Activated T-helper 17 cell treated with anti-CD3 and anti-CD28 coated beads, Interleukin-2, amount 50 U/mL, for 72 hours (primary cell): Measurements from ENCODE around the gene FBXO36. TPM values are rescaled to one million over a fixed set of nuclear protein-coding genes. Genes with fewer than 3 reads are reported as not detected.
A peak's percentile ranks its signal among the peaks of the same experiment; 100 is the strongest.
"Not testable (repeated sequence)": the region's sequence is repeated elsewhere in the genome, so short reads cannot be mapped to it uniquely, and the experiment has no call there.

Experiments used
- ATAC-seq: fragments of 150-1000 bp; cut with Tn5 transposase; replicated peaks from 2 replicates; pipeline ENCODE4 v1.10.0; 2021; ENCODE audit warnings: mild to moderate bottlenecking, moderate library complexity
- H3K27ac Mint-ChIP-seq: one replicate; pipeline ENCODE4 v1.8.0; 2022; ENCODE audit warnings: mixed read lengths
- H3K27me3 Mint-ChIP-seq: one replicate; pipeline ENCODE4 v1.8.0; 2022; ENCODE audit warnings: mixed read lengths
- H3K36me3 Mint-ChIP-seq: one replicate; pipeline ENCODE4 v1.8.0; 2022; ENCODE audit warnings: low read depth, mild to moderate bottlenecking, mixed read lengths
- H3K4me1 Mint-ChIP-seq: one replicate; pipeline ENCODE4 v1.8.0; 2022; ENCODE audit warnings: mixed read lengths
- H3K4me3 Mint-ChIP-seq: one replicate; pipeline ENCODE4 v1.8.0; 2022; ENCODE audit warnings: mild to moderate bottlenecking, mixed read lengths
- H3K9me3 Mint-ChIP-seq: one replicate; pipeline ENCODE4 v1.8.0; 2022; ENCODE audit warnings: mixed read lengths
- total RNA-seq, 2 donors: library from RNA; stranded (reverse); gene quantifications; one replicate each; pipeline ENCODE4 v1.2.3, GENCODE V29; 2022

FBXO36 gene
- total RNA-seq, 2 donors from 2014 or later: 0.37 to 0.67 TPM

DNA sequence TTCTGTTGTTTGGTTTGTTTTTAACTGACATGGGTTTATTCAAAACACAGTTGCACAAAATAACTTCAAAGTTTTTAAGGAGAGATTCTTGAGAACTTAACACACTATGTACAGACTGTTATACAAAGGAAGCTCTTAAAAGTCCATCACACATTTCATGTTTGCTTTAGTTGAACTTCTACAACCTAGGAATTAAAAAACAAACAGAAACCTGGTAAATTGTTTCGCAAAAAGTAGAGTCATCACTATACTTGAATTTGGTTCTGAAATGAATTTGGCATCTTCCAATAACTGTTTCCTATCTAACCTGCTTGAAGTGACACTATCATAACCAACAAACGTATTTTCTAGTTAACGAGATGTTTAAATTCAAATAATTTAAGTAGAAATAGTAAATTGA is 22.3 kb upstream of the FBXO36 start:
- Mint-ChIP-seq H3K27ac (peak overlapping the region; percentile 66), H3K4me1 (peaks cover 37% of the 10 kb centered on the region), H3K36me3 (peaks cover 65% of the 10 kb centered on the region), H3K9me3 (no peaks in the 10 kb centered on the region), H3K27me3 (no peaks in the 10 kb centered on the region), H3K4me3 (peak overlapping the region; percentile 39)
- peak; percentile 85 for ATAC-seq

DNA sequence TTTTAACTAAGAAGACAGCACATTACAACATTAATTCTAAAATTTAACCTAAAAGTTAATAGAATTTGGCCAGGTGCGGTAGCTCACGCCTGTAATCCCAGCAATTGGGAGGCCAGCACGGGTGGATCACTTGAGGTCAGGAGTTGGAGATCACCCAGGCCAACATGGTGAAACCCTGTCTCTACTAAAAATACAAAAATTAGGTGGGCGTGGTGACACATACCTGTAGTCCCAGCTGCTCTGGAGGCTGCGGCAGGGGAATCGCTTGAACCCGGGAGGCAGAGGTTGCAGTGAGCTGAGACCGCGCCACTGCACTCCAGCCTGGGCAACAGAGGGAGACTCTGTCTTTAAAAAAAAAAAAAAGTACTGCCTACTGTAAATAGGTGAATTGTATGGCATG is 21.8 kb upstream of the FBXO36 start:
- ATAC-seq: peak; percentile 75
- H3K27ac Mint-ChIP-seq, H3K27me3 Mint-ChIP-seq, H3K9me3 Mint-ChIP-seq: not testable (repeated sequence)
- Mint-ChIP-seq H3K4me1 (peaks cover 39% of the 10 kb centered on the region), H3K4me3 (peak overlapping the region; percentile 39), H3K36me3 (peaks cover 70% of the 10 kb centered on the region)

GRCh38 chr2:229901819-229902218 is 20.5 kb upstream of the FBXO36 start:
- H3K4me1 Mint-ChIP-seq: peaks cover 40% of the 10 kb centered on the region
- H3K36me3 Mint-ChIP-seq: peaks cover 77% of the 10 kb centered on the region
- no peak overlapping the region for H3K4me3 Mint-ChIP-seq
- no peak for ATAC-seq
- no peaks in the 10 kb centered on the region for H3K27me3 Mint-ChIP-seq
- no peak overlapping the region for H3K27ac Mint-ChIP-seq
- no peaks in the 10 kb centered on the region for H3K9me3 Mint-ChIP-seq

- H3K4me1 Mint-ChIP-seq: peaks cover 35% of the 10 kb centered on the region
- H3K27ac Mint-ChIP-seq: no peak overlapping the region
- H3K36me3 Mint-ChIP-seq: peaks cover 84% of the 10 kb centered on the region
- ATAC-seq: no peak
- no peaks in the 10 kb centered on the region for H3K27me3 Mint-ChIP-seq
- no peaks in the 10 kb centered on the region for H3K9me3 Mint-ChIP-seq
- H3K4me3 Mint-ChIP-seq: no peak overlapping the region
Observed at GRCh38 chr2:229903037-229903436, 19.3 kb upstream of the FBXO36 start.

GRCh38 chr2:229905601-229906000 is 16.7 kb upstream of the FBXO36 start:
- H3K9me3 Mint-ChIP-seq: no peaks in the 10 kb centered on the region
- H3K36me3 Mint-ChIP-seq: peaks cover 76% of the 10 kb centered on the region
- no peak overlapping the region for H3K4me3 Mint-ChIP-seq
- ATAC-seq: no peak
- H3K27me3 Mint-ChIP-seq: no peaks in the 10 kb centered on the region
- H3K4me1 Mint-ChIP-seq: peaks cover 29% of the 10 kb centered on the region
- H3K27ac Mint-ChIP-seq: no peak overlapping the region

- peaks cover 65% of the 10 kb centered on the region for H3K36me3 Mint-ChIP-seq
- H3K27ac Mint-ChIP-seq: no peak overlapping the region
- no peaks in the 10 kb centered on the region for H3K9me3 Mint-ChIP-seq
- H3K4me1 Mint-ChIP-seq: peaks cover 38% of the 10 kb centered on the region
- H3K4me3 Mint-ChIP-seq: no peak overlapping the region
- ATAC-seq: no peak
- no peaks in the 10 kb centered on the region for H3K27me3 Mint-ChIP-seq
Observed at GRCh38 chr2:229909090-229909489, 13.2 kb upstream of the FBXO36 start.

DNA sequence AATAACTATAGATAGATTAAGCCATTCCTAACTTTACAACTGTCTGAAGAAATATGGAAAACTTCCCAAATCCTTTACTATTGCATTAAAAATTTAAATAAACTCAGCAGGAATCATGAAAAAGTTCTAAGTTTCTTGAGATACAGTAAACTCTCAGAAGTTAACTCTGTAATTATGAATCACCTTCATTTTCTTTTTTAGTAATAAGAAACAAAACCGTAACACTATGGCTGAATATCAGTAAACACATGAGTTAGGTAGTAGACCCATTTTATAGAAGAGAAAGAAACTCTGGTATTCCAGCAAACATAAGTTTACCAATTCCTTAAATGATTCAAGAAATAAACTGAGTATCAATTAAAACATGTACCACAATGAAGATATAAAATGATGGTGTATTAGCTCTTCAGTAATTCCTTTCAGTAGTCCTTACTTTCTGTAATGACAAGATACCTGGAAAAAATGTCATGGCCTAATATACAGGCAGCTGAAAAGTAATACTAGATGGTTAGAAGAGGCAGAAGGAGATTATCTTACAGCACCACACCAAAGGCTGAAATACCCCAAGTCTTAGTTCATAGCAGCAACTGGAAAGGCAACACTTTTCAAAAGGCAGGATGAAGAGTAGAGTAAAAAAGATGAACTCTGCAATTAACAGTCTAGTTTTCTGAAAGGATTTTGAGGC is 12.0 kb upstream of the FBXO36 start:
- peak; percentile 84 for ATAC-seq
- Mint-ChIP-seq H3K9me3 (no peaks in the 10 kb centered on the region), H3K27me3 (no peaks in the 10 kb centered on the region), H3K4me1 (peaks cover 38% of the 10 kb centered on the region), H3K27ac (peak overlapping the region; percentile 76), H3K36me3 (peaks cover 57% of the 10 kb centered on the region), H3K4me3 (peak overlapping the region; percentile 65)

DNA sequence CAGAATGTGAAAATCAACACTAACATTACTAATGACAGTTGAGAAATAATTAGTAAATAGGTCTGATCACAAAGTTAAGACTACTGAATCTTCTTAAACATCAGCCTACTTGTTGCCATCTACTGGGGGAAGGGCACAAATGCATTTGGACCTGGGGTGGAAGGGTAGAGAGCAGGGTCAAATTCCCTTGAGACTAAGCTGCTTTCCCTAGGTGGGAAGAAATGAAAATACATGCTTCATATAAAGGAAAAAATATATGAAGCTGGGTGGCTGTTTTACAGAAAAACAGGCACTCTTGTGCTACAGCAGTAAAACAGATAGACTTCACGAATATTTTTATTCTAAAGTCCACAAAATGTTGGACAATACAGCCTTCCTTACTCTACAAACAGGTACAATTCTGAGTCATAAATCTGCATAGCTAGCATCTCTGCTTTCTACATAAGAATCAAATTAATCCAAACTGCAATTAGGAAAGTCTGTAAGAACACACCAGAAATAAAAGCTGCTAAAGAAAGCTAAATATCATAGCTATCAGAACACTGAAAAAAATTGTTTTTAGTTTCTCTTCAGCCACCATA is 11.4 kb upstream of the FBXO36 start:
- Mint-ChIP-seq H3K4me1 (peaks cover 33% of the 10 kb centered on the region), H3K4me3 (peak overlapping the region; percentile 65), H3K9me3 (no peaks in the 10 kb centered on the region), H3K27ac (peak overlapping the region; percentile 76), H3K27me3 (no peaks in the 10 kb centered on the region), H3K36me3 (peaks cover 52% of the 10 kb centered on the region)
- peak; percentile 59 for ATAC-seq

- Mint-ChIP-seq H3K36me3 (peaks cover 61% of the 10 kb centered on the region), H3K4me3 (no peak overlapping the region), H3K4me1 (peaks cover 35% of the 10 kb centered on the region), H3K27me3 (no peaks in the 10 kb centered on the region), H3K9me3 (no peaks in the 10 kb centered on the region), H3K27ac (no peak overlapping the region)
- no peak for ATAC-seq
Observed at GRCh38 chr2:229914171-229914570, 8.1 kb upstream of the FBXO36 start.

- no peak overlapping the region for H3K27ac Mint-ChIP-seq
- peaks cover 80% of the 10 kb centered on the region for H3K36me3 Mint-ChIP-seq
- no peaks in the 10 kb centered on the region for H3K9me3 Mint-ChIP-seq
- no peak for ATAC-seq
- no peak overlapping the region for H3K4me3 Mint-ChIP-seq
- no peaks in the 10 kb centered on the region for H3K27me3 Mint-ChIP-seq
- H3K4me1 Mint-ChIP-seq: peaks cover 12% of the 10 kb centered on the region
Observed at GRCh38 chr2:229917793-229918192, 4.5 kb upstream of the FBXO36 start.

GRCh38 chr2:229920011-229920641 is 2.2 kb upstream of the FBXO36 start:
- Mint-ChIP-seq H3K27me3 (no peaks in the 10 kb centered on the region), H3K4me3 (peak overlapping the region; percentile 83), H3K36me3 (peaks cover 67% of the 10 kb centered on the region), H3K27ac (peak overlapping the region; percentile 99), H3K9me3 (no peaks in the 10 kb centered on the region), H3K4me1 (peaks cover 6% of the 10 kb centered on the region)
- ATAC-seq: no peak

DNA sequence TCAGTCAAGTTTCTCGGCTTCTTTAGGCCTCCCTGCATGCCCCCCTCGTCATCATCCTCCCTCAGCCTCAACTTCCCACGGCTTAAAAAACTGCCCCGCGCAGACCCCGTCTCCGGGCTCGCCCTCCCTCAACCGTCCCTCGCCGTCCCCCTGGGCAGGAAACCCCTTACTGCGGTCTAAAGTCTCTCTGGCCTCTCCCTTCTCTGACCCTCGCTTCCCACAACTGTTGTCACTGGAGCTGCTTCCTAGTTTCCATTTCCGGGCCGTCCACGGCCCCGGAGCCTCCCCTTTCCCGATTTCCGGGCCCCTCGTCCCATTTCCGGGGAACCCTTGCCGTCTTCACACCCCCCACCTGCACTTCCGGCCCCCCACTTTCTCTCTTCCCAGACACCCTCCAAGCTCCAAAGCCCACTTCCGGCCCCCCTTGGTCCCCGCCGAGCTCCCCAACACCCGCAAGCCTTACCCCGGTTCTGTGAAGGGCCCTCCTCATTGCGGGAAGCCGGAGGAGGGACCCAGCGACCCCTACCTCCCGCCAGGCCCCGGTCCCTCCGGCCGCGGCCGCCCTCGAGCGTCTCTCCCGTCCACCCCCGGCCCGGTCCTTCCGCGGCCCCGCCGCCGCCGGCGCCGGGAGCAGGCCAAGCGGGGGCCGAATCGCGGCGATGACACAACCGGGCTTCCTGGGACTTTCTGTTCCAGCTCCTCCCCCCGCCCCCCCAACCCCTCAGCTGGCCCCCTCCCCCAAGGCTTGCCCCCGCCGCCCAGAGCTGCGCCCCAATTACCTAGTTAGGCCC is 1.0 kb upstream of the FBXO36 start:
- Mint-ChIP-seq H3K27ac (peak overlapping the region; percentile 99), H3K27me3 (no peaks in the 10 kb centered on the region), H3K4me1 (peaks cover 6% of the 10 kb centered on the region), H3K36me3 (peaks cover 62% of the 10 kb centered on the region), H3K4me3 (peak overlapping the region; percentile 83), H3K9me3 (no peaks in the 10 kb centered on the region)
- peak; percentile 34 for ATAC-seq

DNA sequence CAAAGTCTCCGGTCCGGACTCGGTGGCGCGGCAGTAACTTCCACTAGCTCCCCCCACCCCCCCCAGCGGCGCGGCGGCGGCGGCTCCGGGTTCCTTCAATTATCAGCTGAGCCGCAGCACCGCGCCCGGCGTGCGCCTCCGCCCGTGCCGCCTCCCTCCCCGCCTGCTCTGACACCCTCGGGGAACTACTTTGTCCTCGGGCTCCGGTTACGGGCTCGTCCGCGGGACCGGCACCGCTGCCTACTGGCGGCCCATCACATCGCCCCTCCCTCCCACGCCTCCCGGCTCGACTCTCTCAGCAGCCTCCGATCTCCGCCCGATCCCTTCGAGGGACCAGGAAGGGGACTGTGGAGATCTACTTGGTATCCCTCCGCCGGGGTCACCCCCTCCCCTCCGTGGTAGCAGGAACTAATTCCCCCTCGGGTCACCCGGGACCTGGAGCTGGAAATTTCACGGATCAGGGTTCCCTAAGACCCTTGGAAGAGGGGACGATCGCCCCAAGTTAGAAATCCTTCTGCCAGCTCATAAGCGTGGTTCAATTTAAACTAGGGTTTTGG is 333 bp upstream of the FBXO36 start, which contains the start of gene TRIP12:
Gene TRIP12, minus strand, starts transcription at position 118 of the 557 bp plus-strand sequence. CDS start 41,930 bp downstream, outside the sequence.
- Mint-ChIP-seq H3K27ac (peak within 1 kb of the TSS; percentile 99), H3K4me1 (peaks cover 6% of the 10 kb centered on the region), H3K36me3 (peaks cover 55% of the 10 kb centered on the region), H3K27me3 (no peaks in the 10 kb centered on the region), H3K4me3 (peak within 1 kb of the TSS; percentile 83), H3K9me3 (no peaks in the 10 kb centered on the region)
- ATAC-seq: peak; percentile 81

GRCh38 chr2:229924541-229924940 is 2.2 kb downstream of the FBXO36 start:
- peak overlapping the region; percentile 15 for H3K4me3 Mint-ChIP-seq
- not testable (repeated sequence) for H3K9me3 Mint-ChIP-seq, H3K27me3 Mint-ChIP-seq, H3K27ac Mint-ChIP-seq, ATAC-seq, H3K4me1 Mint-ChIP-seq
- H3K36me3 Mint-ChIP-seq: peaks cover 29% of the 10 kb centered on the region
